Mesenteric fat pad (tissue), 1 donor: ENCODE measurements around the gene SRCIN1. TPM values are rescaled to one million over a fixed set of nuclear protein-coding genes. Genes with fewer than 3 reads are reported as not detected.

Source experiments
- DNase-seq: peaks from one replicate; pipeline ENCODE4 v3.0.0-alpha.2; 2020; ENCODE audit warnings: low spot score
- total RNA-seq: library from RNA; stranded (reverse); fragmentation: NEBNext Ultra II Directional; extraction: Animal tissue kit (Norgen Biotek cat#: 25700); gene quantifications from one replicate; pipeline ENCODE4 v1.2.1, GENCODE V29; 2021
- donor health status: DM: yes; HTN: yes; CAD: no.

Gene SRCIN1
- total RNA-seq, 1 donor from 2014 or later, result 10.1 TPM

DNA sequence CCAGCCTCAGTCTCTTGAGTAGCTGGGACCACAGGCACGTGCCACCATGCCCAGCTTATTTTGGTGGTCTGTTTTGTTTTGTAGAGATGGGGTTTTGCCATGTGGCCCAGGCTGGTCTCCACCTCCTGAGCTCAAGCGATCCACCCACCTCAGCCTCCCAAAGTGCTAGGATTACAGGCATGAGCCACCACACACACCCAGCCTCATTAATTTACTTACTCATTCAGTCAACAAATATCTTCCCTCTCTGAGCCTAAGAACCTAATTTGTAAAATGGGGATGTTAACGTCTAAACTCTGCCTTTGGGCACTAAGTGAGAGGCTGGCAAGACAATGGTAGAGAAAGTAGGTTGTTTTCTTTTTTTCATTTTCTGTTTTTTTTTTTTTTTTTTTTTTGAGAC lies 22.6 kb downstream of the SRCIN1 start:
- DNase-seq, result no peak

DNA sequence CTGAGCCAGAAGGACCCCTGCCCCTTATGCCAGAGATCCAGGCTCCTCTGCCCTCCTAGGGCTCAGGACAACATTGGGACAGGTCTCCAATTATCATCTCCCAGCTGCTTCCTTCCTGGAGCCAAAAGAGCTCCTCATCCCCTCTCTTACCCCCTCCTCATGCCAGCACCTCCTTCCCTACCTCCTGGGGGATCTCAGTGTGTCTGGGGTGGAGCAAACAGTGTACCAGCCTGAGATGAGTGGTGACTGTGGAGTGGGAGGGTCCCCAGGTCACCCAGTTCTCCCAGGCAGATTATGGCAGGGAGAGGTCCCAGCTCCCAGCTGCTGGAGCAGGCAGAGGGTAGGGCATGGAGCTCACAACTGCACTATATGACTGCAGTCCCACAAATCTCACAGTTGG lies 23.7 kb downstream of the SRCIN1 start:
- no peak for DNase-seq

DNA sequence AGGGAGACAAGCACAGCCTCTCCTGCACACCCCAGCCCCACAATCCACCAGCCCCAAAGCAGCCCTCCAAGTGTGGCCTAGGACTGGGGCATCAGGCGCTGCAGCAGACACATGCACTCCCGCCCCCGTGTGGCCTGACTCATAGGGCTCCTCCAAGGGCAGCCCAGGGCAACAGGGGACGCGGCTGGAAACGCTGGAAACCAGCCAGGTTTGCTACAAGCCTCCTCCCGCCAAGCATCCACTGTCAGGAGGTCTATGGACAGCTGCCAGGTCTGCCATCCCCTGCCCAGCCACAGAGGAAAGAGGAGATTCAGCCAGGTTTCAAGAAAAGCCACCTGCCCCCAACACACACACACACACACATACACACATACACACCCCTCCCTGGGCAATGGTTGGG lies 25.8 kb downstream of the SRCIN1 start:
- DNase-seq, result no peak

DNA sequence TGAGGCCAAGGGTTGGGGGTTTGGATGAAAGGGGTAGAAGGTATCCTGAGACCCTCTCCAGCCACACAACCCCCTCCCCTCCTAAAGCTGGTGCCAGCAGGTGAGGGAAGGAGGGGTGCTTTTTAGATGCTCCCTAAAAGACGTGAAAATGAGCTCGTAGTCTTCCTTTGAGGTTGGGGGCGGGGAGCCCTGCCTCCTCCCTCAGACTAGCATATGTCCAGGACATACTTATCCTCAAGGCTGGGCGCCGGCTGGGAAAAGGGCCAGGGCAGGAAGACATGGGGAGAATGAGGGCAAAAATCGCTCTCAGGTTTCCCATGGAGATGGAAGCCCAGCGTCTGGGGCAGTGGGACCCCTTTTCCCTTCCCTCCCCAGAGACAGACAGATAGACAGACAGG lies 26.7 kb downstream of the SRCIN1 start:
- DNase-seq, result no peak

DNA sequence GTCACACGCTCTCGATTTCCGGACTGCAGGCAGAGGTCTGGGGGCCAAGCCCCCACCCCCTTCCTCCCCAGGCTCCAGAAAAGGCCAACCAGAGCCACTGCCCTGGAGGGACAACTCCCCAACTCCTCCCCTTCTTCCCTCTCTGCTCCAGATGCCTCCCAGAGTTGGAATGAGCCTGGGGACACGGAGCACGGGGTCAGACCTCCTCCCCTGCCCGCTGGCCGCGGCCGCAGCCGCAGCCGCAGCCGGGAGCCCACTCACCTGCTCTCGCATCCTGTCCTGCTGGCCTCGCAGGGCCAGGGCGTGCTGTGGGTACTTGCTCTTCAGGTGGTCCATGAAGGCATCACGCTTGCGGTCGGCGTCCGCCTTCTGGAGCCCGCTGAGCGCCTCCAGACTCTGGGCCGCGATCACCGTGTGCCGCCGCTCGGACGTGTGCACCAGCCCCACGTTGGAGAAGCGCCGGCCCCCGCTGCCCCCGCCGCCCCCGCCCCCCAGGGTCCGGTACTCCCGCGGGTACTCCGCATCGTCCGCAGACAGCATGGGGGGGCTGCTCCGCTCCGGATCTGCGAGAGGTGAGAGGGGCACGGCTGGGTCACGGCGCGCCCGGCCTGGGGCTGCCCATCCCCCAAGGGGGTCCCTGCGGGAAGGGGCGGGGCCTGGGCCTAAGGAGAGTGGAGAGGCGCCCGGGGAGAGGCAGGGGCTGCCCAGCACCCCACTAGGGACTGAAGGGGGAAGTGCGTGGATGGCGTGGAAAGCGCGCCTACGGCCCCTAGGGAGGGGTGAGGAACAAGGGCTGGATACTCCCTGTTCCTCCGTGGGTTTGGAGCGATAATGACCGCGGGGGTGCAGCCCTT lies 27.3 kb downstream of the SRCIN1 start:
- no peak for DNase-seq

- DNase-seq, result no peak
These were observed 28.0 kb downstream of the SRCIN1 start for GRCh38 chr17:38577645-38578173.

DNA sequence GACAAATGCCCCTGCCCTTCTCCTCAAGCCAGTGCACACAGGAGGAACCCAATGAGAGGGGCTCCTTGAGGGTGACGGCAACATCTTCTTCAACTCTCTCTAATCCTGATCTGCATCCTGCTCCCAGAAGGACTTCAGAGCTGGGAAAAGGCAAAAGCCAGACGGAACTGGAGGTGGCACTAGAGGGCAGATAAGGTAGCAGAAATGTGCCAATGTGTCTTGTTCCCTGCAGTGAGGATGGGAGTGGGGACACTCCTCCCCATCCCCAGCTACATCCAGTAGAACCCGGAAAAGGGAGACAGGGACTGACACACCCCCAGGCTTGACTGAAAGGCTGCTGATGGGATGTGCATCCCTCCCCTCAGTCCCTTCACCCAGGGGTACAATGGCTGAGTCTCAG lies 28.5 kb downstream of the SRCIN1 start:
- no peak for DNase-seq

DNA sequence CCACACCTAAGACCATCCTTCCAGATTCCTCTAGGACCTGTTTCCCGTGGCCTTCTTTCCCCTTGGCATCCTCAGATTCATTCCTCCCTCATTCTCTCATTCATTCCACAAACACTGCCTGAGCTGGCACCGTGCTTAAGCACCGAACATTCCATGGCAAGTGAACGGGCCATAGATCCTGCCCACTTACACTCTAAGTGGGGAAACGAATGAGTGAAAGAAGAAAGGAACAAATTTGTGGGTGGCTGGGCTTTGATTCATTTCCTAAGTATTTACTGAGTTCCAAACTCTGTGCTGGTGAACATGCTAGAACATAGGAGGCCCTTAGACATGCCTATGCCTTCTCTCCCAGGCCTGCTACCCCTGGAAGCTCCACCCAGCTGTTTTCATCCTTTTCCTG lies 30.0 kb downstream of the SRCIN1 start:
- no peak for DNase-seq

DNA sequence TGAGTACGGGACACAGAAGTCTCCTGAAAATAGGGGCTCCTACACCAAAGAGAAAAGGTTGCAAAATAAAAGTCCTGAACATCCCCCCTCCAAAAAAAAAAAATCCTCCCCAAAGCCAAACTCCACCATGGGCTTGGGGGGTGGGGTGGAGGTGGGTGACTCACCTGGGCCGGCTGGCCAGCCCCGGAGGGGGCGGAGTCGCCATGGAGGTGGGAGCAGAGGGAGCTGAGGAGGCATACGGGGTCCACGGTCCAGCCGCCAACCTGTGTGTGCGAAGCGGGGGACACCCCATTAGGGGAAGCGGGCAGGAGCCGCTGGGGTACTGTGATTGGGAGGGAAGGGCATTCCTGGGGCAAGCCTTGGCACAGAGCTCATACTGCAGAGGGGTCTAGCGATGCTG lies 31.0 kb downstream of the SRCIN1 start:
- DNase-seq, result no peak

GRCh38 chr17:38572669-38573365 lies 32.9 kb downstream of the SRCIN1 start:
- DNase-seq, result no peak

DNA sequence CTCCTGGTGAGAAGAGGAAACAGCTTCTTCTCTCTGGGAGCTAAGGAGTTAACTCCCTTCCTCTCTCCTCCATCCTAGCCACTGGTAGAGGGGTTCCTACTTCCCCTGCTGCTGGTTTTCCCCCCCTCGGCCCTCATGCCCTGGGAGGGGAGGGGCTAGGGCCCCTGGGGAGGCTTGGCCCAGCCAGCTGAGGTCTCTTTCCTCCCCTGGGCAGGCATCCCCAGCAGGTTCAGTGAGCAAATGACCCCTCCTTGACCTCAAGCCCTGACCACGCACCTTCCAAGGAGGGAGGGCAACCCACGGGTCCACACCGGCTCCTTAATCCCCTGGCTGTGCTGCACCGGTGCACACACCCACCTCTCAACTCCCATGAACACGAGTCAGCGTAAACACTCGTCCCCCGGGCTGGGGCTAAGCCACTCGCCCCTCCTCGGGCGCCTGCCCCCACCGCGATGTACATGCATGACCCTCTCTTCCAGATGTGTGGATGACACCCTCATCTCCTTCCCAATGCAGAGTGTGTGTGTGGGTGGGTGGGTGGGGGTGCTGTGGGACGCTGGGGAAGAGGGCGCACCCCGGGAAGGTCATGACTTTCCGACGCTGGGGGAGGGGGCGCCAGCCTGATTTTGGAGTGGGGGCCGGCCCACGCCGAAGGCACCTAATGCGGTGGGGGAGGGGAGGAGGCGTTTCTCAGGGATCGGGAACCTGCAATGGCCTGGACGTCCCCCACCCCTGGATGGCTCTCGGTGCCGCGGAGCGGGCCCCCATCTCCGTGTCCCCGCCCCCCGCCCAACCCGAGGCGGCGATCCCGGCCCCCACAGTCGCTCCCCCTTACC lies 33.7 kb downstream of the SRCIN1 start:
- DNase-seq, result no peak

DNA sequence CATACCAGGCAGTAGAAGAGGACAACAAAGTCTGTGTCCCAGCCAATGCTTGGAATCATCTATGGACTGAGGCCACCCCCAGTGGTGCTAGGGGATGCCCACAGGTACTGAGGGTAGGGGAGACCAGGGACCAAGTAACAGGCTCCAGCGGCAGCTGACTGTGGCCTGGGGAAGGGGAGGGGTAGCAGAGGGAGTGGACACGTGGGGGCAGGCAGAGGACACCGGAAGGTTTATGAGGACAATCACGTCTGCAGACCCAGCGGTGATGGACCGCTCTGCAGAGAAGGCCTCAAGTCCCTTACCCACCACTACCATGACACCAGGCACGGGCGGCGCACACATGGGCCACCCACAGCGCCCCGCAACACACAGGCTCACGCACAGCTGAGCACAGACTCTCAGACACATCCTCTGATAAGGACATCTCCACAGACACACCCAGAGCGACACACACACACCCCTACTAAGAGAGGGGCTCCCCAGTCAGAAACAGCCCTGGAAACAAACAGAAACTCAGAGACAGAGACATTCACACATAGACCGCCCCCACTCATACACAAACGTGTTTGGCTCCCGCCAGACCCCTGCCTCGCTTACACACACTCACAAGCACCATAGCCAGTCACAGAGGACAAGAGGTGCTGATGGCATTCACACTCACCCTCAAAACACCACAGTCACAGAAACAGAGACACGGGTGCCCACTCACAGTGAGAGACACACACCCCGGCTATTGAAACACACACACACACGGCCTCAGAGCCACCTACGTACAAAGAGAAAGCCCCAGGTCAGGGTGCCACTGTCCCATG lies 35.8 kb downstream of the SRCIN1 start:
- no peak for DNase-seq

DNA sequence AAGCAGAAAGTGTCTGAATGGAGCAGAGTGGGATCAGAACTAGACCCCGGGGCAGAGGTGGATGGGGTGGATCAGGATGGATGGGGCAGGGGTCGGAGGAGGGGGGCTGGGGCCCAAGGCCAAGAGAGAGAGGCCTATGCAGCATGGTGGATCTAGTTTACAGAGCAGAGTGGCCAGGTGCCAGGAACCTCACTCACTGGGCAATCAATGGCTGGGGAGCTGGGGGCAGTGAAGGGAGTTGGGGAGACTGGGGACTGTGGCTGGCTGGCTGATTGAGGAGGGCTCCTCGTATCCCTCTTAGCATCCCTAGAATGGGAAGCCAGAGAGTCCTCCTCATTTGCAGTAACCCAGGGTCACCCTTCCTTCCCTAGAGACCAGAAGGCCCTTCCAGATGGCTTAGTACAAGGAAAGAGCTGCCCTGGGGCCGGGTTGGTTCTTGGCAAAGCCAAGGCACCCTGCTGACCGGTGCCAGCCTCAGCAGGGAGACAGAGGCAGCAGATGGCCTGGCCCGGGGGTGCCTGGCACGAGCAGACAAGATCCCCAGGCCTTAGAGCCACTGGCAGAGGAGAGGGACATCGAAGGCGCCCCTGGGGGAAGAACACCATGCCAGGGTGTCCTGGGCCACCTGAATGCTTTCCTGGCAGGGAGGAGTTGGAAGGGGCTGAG lies 36.8 kb downstream of the SRCIN1 start:
- no peak for DNase-seq

DNA sequence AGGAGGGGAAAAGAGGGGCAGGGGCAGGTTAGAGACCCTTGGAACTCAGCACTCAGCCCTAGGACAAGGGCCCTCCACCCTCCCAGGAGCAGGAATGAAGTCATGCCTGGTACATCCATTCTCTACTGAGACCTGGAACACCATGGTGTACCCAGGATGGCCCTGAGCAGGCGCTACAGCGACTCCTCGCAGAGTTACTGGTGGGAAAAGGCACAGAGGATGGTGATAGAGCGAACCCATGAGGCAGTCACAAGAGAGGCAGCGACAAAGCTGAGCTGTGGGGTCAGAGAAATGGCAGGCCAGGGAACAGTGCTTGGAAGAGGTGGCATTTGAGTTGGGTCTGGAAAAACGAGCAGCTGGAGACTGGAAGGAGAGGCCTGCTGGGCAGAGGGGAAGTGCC lies 37.5 kb downstream of the SRCIN1 start:
- DNase-seq, result no peak

- DNase-seq, result no peak
These were observed 38.4 kb downstream of the SRCIN1 start for GRCh38 chr17:38567350-38567749.

GRCh38 chr17:38566666-38567031 lies 39.1 kb downstream of the SRCIN1 start:
- no peak for DNase-seq

DNA sequence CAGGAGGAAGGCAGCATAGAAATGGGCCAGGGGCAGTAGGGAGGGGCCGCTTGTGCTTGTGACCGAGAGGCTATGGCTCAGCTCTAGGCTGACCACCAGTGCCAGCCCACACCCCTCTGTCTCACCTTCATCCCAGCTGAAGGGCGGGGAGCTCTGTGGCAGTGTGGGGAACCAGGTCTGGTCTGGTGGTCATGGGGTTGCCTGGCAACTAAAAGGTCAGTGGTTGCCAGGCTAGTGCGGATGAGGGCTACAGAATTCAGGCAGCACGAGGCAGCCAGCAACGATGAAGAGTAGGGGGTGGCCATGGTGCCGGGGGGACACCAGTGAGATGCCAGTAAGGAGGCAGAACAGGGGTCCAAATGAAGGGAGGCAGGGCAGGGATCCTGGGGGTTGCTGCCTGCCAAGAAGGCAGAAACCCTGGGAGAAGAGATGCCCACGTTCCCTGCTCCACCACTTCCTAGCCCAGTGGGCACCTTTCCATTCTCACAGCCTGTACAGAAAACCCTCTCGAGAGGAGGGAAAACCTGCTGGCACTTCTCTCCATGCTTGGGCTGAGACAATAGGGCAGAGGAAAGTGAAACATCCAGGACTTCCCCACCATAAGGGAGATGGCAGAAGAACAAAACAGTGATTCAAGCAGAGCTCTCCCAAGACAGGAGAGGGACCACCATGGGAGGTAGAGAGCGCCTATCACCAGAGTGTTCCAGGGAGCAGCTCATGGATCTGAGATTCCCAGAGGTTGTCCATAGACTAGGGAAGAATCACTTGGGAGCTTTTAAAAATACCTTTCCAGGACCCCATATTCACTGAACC lies 39.7 kb downstream of the SRCIN1 start:
- DNase-seq, result no peak

- DNase-seq, result no peak
These were observed 40.9 kb downstream of the SRCIN1 start for GRCh38 chr17:38564869-38565268.

- DNase-seq, result no peak
These were observed 41.4 kb downstream of the SRCIN1 start for GRCh38 chr17:38564254-38564837.
